Measurements from ENCODE around the gene MAPK9.

Gene MAPK9

DNA sequence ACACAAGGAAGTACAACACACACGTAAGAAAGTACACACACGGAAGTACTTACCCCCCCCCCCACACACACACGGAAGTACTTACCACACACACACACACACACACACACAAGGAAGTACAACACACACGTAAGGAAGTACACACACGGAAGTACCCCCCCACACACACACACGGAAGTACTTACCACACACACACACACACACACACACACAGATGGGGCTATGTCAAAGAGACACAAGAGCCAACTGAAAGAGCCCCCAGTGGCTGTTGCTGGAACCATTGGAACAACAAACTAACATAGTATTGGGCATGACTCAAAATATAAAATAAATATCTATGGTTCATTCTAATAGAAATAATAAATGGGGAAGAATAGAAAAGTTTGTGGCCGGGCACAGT, 4.9 kb upstream of the MAPK9 start:
- no peak for TF ChIP-seq POLR2A (IDR thresholded peaks at IDR 0.05; ENCODE audit: extremely low read depth, insufficient read length)
- TF ChIP-seq, protein P1, sequence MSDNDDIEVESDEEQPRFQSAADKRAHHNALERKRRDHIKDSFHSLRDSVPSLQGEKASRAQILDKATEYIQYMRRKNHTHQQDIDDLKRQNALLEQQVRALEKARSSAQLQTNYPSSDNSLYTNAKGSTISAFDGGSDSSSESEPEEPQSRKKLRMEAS (IDR thresholded peaks at IDR 0.05; ENCODE audit: low read depth, low read length): no peak
- no peak for TF ChIP-seq MYC (IDR thresholded peaks at IDR 0.05; ENCODE audit: low read depth, low read length)
- TF ChIP-seq, protein P2, sequence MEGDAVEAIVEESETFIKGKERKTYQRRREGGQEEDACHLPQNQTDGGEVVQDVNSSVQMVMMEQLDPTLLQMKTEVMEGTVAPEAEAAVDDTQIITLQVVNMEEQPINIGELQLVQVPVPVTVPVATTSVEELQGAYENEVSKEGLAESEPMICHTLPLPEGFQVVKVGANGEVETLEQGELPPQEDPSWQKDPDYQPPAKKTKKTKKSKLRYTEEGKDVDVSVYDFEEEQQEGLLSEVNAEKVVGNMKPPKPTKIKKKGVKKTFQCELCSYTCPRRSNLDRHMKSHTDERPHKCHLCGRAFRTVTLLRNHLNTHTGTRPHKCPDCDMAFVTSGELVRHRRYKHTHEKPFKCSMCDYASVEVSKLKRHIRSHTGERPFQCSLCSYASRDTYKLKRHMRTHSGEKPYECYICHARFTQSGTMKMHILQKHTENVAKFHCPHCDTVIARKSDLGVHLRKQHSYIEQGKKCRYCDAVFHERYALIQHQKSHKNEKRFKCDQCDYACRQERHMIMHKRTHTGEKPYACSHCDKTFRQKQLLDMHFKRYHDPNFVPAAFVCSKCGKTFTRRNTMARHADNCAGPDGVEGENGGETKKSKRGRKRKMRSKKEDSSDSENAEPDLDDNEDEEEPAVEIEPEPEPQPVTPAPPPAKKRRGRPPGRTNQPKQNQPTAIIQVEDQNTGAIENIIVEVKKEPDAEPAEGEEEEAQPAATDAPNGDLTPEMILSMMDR (IDR thresholded peaks at IDR 0.05; ENCODE audit: low read depth, low read length): no peak
- H3K4me3 ChIP-seq (ENCODE audit: low read depth, low read length): no peak overlapping the region
- DNase-seq (ENCODE audit: low read depth): peak; percentile 21

DNA sequence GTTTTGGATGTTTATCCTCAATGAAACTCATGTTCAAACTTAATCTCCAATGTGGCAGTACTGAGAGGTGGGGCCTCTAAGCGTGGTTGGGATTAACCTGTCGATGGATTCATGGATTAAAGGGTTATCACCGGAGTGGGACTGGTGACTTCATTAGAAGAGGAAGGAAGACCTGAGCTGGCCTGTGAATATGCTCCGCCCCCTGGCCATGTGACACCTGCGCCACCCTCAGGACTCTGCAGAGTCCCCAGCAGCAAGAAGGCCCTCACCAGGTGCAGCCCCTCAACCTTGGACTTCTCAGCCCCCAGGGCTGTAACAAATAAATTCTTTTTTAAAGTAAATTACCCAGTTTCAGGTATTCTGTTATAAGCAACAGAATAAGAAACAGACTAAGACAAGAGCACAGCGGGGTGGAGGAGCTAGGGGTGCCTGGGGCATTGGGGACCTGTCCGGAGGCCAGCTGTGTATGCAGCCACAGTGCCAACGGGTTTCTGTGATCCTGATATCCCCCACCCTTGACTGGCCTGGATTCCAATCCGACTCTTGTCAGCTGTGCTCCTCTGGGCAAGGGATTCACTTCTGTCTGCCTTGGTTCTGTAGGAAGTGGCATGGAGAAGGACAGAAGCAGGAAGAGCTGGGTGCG, 3.2 kb upstream of the MAPK9 start:
- no peak for DNase-seq (ENCODE audit: low read depth)
- no peak overlapping the region for H3K4me3 ChIP-seq (ENCODE audit: low read depth, low read length)
- TF ChIP-seq MYC (IDR thresholded peaks at IDR 0.05; ENCODE audit: low read depth, low read length): no peak
- TF ChIP-seq, protein P2 (IDR thresholded peaks at IDR 0.05; ENCODE audit: low read depth, low read length): no peak
- TF ChIP-seq, protein P1 (IDR thresholded peaks at IDR 0.05; ENCODE audit: low read depth, low read length): no peak
- TF ChIP-seq POLR2A (IDR thresholded peaks at IDR 0.05; ENCODE audit: extremely low read depth, insufficient read length): no peak

DNA sequence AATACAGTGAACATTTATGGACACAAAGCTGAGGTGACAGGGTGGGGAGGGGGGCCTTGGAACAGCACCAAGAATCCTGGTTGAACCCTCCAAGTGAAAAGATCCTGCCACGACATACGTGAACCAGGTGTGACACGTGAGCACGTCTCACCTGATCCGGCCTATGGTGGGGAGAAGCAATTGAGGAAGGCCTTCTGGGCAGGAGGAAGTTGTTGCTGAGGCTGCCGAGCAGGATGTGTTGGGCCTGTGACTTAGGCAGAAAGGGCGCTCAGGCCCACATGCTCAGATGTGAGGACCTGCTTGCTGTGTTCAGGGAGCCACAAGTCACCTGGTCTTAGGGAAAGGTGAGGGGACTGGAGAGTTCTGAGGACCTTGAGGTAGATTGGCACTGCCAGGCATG, 2.5 kb upstream of the MAPK9 start:
- TF ChIP-seq, protein P1 (IDR thresholded peaks at IDR 0.05; ENCODE audit: low read depth, low read length): no peak
- TF ChIP-seq MYC (IDR thresholded peaks at IDR 0.05; ENCODE audit: low read depth, low read length) (no peak), POLR2A (IDR thresholded peaks at IDR 0.05; ENCODE audit: extremely low read depth, insufficient read length) (no peak)
- TF ChIP-seq, protein P2 (IDR thresholded peaks at IDR 0.05; ENCODE audit: low read depth, low read length): no peak
- no peak overlapping the region for H3K4me3 ChIP-seq (ENCODE audit: low read depth, low read length)
- peak; percentile 20 for DNase-seq (ENCODE audit: low read depth)

DNA sequence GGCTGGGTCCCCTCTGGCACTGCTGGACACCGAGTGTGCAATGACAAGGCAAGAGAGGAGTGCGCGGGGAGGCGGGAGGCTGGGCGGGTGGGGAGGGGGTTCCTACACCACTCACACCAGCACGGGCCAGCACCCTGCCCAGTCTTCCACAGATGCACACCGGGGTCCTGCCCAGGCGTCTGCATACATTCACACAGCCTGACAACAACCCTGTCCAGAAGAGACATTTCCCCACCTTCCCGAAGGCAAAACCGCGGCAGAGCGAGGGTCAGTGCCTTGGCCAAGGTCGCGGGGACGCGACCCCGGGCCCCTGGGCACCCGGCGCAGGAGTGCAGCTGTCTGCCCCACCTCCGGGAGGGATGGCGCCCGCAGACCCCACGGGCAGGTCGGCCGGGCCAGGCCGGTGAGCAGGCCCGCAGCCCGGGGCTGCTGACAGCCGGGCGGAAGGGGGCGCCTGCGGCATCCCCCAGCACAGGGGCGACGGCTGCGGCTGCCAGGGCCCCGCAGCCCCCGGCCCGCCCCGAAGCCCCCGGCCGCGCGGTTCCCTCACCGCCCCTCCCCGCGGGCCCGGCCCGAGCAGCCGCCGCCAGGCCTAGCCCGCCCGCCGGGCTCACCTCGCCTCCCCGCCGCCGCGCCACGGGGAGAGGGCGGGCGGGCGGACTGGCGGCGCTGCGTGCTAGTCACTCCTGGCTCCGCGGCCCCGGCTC, 496 bp downstream of the MAPK9 start:
- DNase-seq (ENCODE audit: low read depth): peak; percentile 42
- peak overlapping the region; percentile 68 for H3K4me3 ChIP-seq (ENCODE audit: low read depth, low read length)
- TF ChIP-seq, protein P2 (IDR thresholded peaks at IDR 0.05; ENCODE audit: low read depth, low read length): peak; percentile 21
- TF ChIP-seq, protein P1 (IDR thresholded peaks at IDR 0.05; ENCODE audit: low read depth, low read length): no peak
- TF ChIP-seq POLR2A (IDR thresholded peaks at IDR 0.05; ENCODE audit: extremely low read depth, insufficient read length) (no peak), MYC (IDR thresholded peaks at IDR 0.05; ENCODE audit: low read depth, low read length) (no peak)

DNA sequence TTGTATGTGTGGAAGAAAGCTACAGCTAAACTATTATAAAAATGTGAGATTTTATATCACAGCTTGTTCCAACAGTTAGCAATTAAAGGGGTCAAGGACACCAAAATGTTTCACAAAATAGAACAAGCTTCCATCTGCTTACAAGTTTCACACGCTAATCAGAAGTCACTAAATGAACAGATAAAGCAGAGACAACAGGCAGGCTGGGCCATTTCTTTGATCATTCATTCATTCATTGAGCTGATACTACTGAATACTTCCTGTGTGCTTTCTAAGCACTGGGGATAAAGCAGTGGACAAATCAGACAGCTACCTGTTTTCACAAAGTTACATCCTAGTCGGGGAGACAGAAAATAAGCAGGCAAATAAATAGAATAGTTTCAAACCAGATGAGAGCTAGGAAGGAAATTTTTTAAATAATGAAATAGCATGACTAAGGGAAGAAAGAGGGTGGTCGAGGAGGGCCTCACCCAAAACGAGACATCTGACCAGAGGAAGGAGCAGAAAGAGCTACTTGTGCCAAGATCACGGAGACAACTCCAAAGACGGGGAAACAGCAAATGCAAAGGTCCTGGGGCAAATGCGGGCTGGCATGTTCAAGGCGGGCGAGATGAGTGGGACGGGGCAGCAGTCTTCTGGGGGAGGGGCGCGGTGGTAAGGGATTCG, 1.2 kb downstream of the MAPK9 start:
- peak overlapping the region; percentile 68 for H3K4me3 ChIP-seq (ENCODE audit: low read depth, low read length)

More for the DNA sequence above, 1.2 kb downstream of the MAPK9 start:
- DNase-seq (ENCODE audit: low read depth): no peak
- TF ChIP-seq, protein P2 (IDR thresholded peaks at IDR 0.05; ENCODE audit: low read depth, low read length): no peak
- TF ChIP-seq POLR2A (IDR thresholded peaks at IDR 0.05; ENCODE audit: extremely low read depth, insufficient read length) (no peak), MYC (IDR thresholded peaks at IDR 0.05; ENCODE audit: low read depth, low read length) (no peak)
- TF ChIP-seq, protein P1 (IDR thresholded peaks at IDR 0.05; ENCODE audit: low read depth, low read length): no peak

Data from NB4 (cell line).